H9 (cell line): Measurements from ENCODE around the gene IL9. TPM values are rescaled to one million over a fixed set of nuclear protein-coding genes. Genes with fewer than 3 reads are reported as not detected.

Experiments
- DNase-seq: peaks from one replicate; pipeline ENCODE4 v3.0.0-alpha.2; 2017
- H2AFZ ChIP-seq: one replicate; pipeline ENCODE4 v1.6.1; 2013; ENCODE audit warnings: mild to moderate bottlenecking, low read length, control low read depth, moderate library complexity
- H2AK5ac ChIP-seq: 2 replicates; pipeline ENCODE4 v1.6.1; 2013; ENCODE audit warnings: low read length, control low read depth, mixed read lengths; ENCODE audit not compliant: insufficient read length
- H2BK120ac ChIP-seq: one replicate; pipeline ENCODE4 v1.6.1; 2013; ENCODE audit warnings: low read depth, mild to moderate bottlenecking, low read length, control low read depth, inconsistent platforms; ENCODE audit not compliant: poor library complexity, severe bottlenecking
- H2BK12ac ChIP-seq: 2 replicates; pipeline ENCODE4 v1.6.1; 2013; ENCODE audit warnings: low read length, control low read depth, mixed read lengths, low read depth; ENCODE audit not compliant: insufficient read length
- H2BK15ac ChIP-seq: 2 replicates; pipeline ENCODE4 v1.6.1; 2013; ENCODE audit warnings: low read depth, low read length, control low read depth
- H2BK20ac ChIP-seq: one replicate; pipeline ENCODE4 v1.6.1; 2013; ENCODE audit warnings: low read depth, mild to moderate bottlenecking, low read length, control low read depth, inconsistent platforms; ENCODE audit not compliant: poor library complexity, severe bottlenecking
- H2BK5ac ChIP-seq: 2 replicates; pipeline ENCODE4 v1.6.1; 2013; ENCODE audit warnings: low read length, control low read depth, mixed read lengths; ENCODE audit not compliant: insufficient read length
- H3K14ac ChIP-seq: 2 replicates; pipeline ENCODE4 v1.6.1; 2013; ENCODE audit warnings: low read length, control low read depth; ENCODE audit not compliant: insufficient read depth
- H3K18ac ChIP-seq: 2 replicates; pipeline ENCODE4 v1.6.1; 2013; ENCODE audit warnings: low read depth, mild to moderate bottlenecking, mixed read lengths, low read length, control low read depth; ENCODE audit not compliant: insufficient read length
- H3K23ac ChIP-seq: 2 replicates; pipeline ENCODE4 v1.6.1; 2013; ENCODE audit warnings: low read length, control low read depth, mixed read lengths, low read depth; ENCODE audit not compliant: insufficient read length
- H3K23me2 ChIP-seq: 2 replicates; pipeline ENCODE4 v1.6.1; 2013; ENCODE audit warnings: low read depth, mild to moderate bottlenecking, mixed read lengths, low read length, control low read depth; ENCODE audit not compliant: insufficient read length, poor library complexity, severe bottlenecking
- H3K27ac ChIP-seq: 2 replicates; pipeline ENCODE4 v1.5.1; 2013; ENCODE audit warnings: low read length, control low read depth, mixed read lengths, low read depth; ENCODE audit not compliant: insufficient read length
- H3K27me3 ChIP-seq: 2 replicates; pipeline ENCODE4 v1.6.1; 2013; ENCODE audit warnings: low read length, control low read depth, inconsistent platforms; ENCODE audit not compliant: insufficient read depth
- H3K4ac ChIP-seq: 2 replicates; pipeline ENCODE4 v1.6.1; 2013; ENCODE audit warnings: low read depth, mild to moderate bottlenecking, control low read depth, inconsistent platforms, low read length, moderate library complexity
- H3K4me1 ChIP-seq: 2 replicates; pipeline ENCODE4 v1.6.1; 2013; ENCODE audit warnings: low read length, control low read depth, inconsistent platforms; ENCODE audit not compliant: insufficient read depth
- H3K4me2 ChIP-seq: 2 replicates; pipeline ENCODE4 v1.6.1; 2013; ENCODE audit warnings: low read length, control low read depth, mixed read lengths; ENCODE audit not compliant: insufficient read length, insufficient read depth
- H3K56ac ChIP-seq: 2 replicates; pipeline ENCODE4 v1.6.1; 2013; ENCODE audit warnings: low read depth, mild to moderate bottlenecking, mixed read lengths, low read length, control low read depth; ENCODE audit not compliant: insufficient read length
- H3K79me1 ChIP-seq: 2 replicates; pipeline ENCODE4 v1.6.1; 2013; ENCODE audit warnings: low read depth, mild to moderate bottlenecking, moderate library complexity, low read length, control low read depth, inconsistent platforms; ENCODE audit not compliant: insufficient read depth, poor library complexity, severe bottlenecking
- H3K79me2 ChIP-seq: 2 replicates; pipeline ENCODE4 v1.6.1; 2013; ENCODE audit warnings: low read length, control low read depth, inconsistent platforms; ENCODE audit not compliant: insufficient read depth
- H3K9ac ChIP-seq: 2 replicates; pipeline ENCODE4 v1.6.1; 2013; ENCODE audit warnings: low read length, control low read depth, mixed read lengths; ENCODE audit not compliant: insufficient read length; ENCODE audit errors: extremely low read depth
- H3K9me3 ChIP-seq: one replicate; pipeline ENCODE4 v1.6.1; 2013; ENCODE audit warnings: low read depth, low read length, inconsistent platforms; ENCODE audit not compliant: control insufficient read depth
- H3T11ph ChIP-seq: one replicate; pipeline ENCODE4 v1.6.1; 2013; ENCODE audit warnings: mild to moderate bottlenecking, low read length, control low read depth, inconsistent platforms
- H4K20me1 ChIP-seq: one replicate; pipeline ENCODE4 v1.6.1; 2013; ENCODE audit not compliant: control insufficient read depth, insufficient read length, insufficient read depth
- H4K5ac ChIP-seq: 2 replicates; pipeline ENCODE4 v1.6.1; 2013; ENCODE audit warnings: low read depth, mild to moderate bottlenecking, mixed read lengths, low read length, control low read depth; ENCODE audit not compliant: insufficient read length
- H4K8ac ChIP-seq: replicated peaks from 2 replicates; pipeline ENCODE4 v1.6.1; 2013; ENCODE audit warnings: low read length, control low read depth, mixed read lengths, low read depth; ENCODE audit not compliant: insufficient read length
- H4K91ac ChIP-seq: 2 replicates; pipeline ENCODE4 v1.6.1; 2013; ENCODE audit warnings: low read depth, mild to moderate bottlenecking, moderate library complexity, mixed read lengths, low read length, control low read depth; ENCODE audit not compliant: insufficient read length
- H3K27ac Mint-ChIP-seq, 3 experiments: 2 replicates in 2 of 3; 3 replicates in 1 of 3; pipeline ENCODE4 v1.8.0; 2020 to 2021; ENCODE audit warnings: mixed read lengths in 3 of 3, mild to moderate bottlenecking in 1 of 3, moderate library complexity in 1 of 3
- H3K27me3 Mint-ChIP-seq: 2 replicates; pipeline ENCODE4 v1.8.0; 2021; ENCODE audit warnings: low read depth, mild to moderate bottlenecking, moderate library complexity, mixed read lengths
- H3K36me3 Mint-ChIP-seq, 3 experiments: 2 replicates in 2 of 3; 3 replicates in 1 of 3; pipeline ENCODE4 v1.8.0; 2020 to 2021; ENCODE audit warnings: low read depth in 3 of 3, mixed read lengths in 3 of 3; ENCODE audit not compliant: insufficient read depth in 1 of 3
- H3K4me1 Mint-ChIP-seq, 2 experiments: 2 replicates each; pipeline ENCODE4 v1.8.0; 2020; ENCODE audit warnings: mixed read lengths in 2 of 2
- H3K4me3 Mint-ChIP-seq, 2 experiments: 2 replicates in 1 of 2; 3 replicates in 1 of 2; pipeline ENCODE4 v1.8.0; 2020 to 2021; ENCODE audit warnings: mild to moderate bottlenecking in 2 of 2, mixed read lengths in 2 of 2, moderate library complexity in 1 of 2
- H3K9me3 Mint-ChIP-seq, 2 experiments: 2 replicates in 1 of 2; 3 replicates in 1 of 2; pipeline ENCODE4 v1.8.0; 2020; ENCODE audit warnings: mild to moderate bottlenecking in 2 of 2, mixed read lengths in 2 of 2, moderate library complexity in 1 of 2
- WGBS: extraction: QIAGEN DNeasy Blood & Tissue Kit; methylation state at CpG from one replicate; pipeline ENCODE4 v1.1.7; 2013; ENCODE audit warnings: missing lambda C conversion rate, low lambda C conversion rate, mixed read lengths; ENCODE audit not compliant: insufficient read length; ENCODE audit errors: extremely low coverage; 5-methylcytosine and 5-hydroxymethylcytosine counted together
- total RNA-seq: library from RNA; stranded (reverse); gene quantifications from 2 replicates; pipeline ENCODE4 v1.2.1, GENCODE V29; 2021
- TF ChIP-seq, protein P1 (sequence below): fragments of 200-600 bp; sonication (generic); conservative IDR thresholded peaks from 3 replicates; pipeline ENCODE4 v1.8.0; 2021; ENCODE audit warnings: antibody characterized with exemption, mild to moderate bottlenecking

Gene IL9
- total RNA-seq, 1 experiment from 2014 or later, result not detected

DNA sequence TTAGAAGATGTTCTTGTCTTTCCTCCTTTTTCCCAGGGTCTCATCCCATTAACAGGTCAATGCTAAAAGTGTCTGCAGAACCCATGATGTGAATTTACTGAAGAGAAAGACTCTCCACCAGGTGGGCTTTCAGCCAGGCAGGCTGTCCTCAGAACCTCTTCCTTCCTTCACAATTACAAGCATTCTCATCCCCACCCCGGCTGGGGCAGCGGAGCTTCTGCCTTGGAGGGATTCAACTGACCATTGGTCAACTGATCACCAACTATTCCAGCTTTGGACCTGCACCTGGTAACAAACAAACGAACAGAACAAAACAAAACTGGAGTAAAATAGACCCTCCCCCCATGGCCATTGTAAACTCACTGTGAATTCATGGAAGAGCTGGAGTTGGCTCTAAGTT lies 12.6 kb downstream of the IL9 start:
- H3K79me1 ChIP-seq, result no peaks in the 10 kb centered on the region
- no peak overlapping the region for H3K56ac ChIP-seq
- no peak overlapping the region for H2BK20ac ChIP-seq
- H3T11ph ChIP-seq, result no peak overlapping the region
- Mint-ChIP-seq H3K4me3 (no peak overlapping the region), H3K27ac (no peak overlapping the region), H3K4me1 (peaks cover 23 to 26% of the 10 kb centered on the region in 2 experiments), H3K27me3 (peaks cover 33% of the 10 kb centered on the region), H3K9me3 (no peaks in the 10 kb centered on the region), H3K36me3 (no peaks in the 10 kb centered on the region)
- H2BK5ac ChIP-seq, result no peak overlapping the region
- no peak overlapping the region for H3K4ac ChIP-seq
- H4K20me1 ChIP-seq, result no peaks in the 10 kb centered on the region
- no CpG with 5 or more reads among the region's 3 CpGs for WGBS
- TF ChIP-seq, protein P1, sequence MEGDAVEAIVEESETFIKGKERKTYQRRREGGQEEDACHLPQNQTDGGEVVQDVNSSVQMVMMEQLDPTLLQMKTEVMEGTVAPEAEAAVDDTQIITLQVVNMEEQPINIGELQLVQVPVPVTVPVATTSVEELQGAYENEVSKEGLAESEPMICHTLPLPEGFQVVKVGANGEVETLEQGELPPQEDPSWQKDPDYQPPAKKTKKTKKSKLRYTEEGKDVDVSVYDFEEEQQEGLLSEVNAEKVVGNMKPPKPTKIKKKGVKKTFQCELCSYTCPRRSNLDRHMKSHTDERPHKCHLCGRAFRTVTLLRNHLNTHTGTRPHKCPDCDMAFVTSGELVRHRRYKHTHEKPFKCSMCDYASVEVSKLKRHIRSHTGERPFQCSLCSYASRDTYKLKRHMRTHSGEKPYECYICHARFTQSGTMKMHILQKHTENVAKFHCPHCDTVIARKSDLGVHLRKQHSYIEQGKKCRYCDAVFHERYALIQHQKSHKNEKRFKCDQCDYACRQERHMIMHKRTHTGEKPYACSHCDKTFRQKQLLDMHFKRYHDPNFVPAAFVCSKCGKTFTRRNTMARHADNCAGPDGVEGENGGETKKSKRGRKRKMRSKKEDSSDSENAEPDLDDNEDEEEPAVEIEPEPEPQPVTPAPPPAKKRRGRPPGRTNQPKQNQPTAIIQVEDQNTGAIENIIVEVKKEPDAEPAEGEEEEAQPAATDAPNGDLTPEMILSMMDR, result no peak
- no peak overlapping the region for H4K5ac ChIP-seq
- H2BK15ac ChIP-seq, result no peak overlapping the region
- H3K4me2 ChIP-seq, result no peak overlapping the region
- no peak overlapping the region for H4K91ac ChIP-seq
- H2AK5ac ChIP-seq, result no peak overlapping the region
- H2AFZ ChIP-seq, result no peak overlapping the region
- no peaks in the 10 kb centered on the region; the same call in 1 of the 2 replicates for H3K4me1 ChIP-seq
- H3K79me2 ChIP-seq, result no peaks in the 10 kb centered on the region
- H3K23ac ChIP-seq, result no peak overlapping the region
- peaks cover 2% of the 10 kb centered on the region; the same call in 1 of the 2 replicates for H3K27me3 ChIP-seq
- no peak overlapping the region for H3K27ac ChIP-seq
- H3K18ac ChIP-seq, result no peak overlapping the region
- H3K14ac ChIP-seq, result no peak overlapping the region
- H4K8ac ChIP-seq, result no peak overlapping the region
- no peak overlapping the region for H3K9ac ChIP-seq
- DNase-seq, result no peak
- H2BK120ac ChIP-seq, result no peak overlapping the region
- H2BK12ac ChIP-seq, result no peak overlapping the region
- peaks cover 4% of the 10 kb centered on the region for H3K23me2 ChIP-seq
- no peaks in the 10 kb centered on the region for H3K9me3 ChIP-seq
